A673 (cell line): ENCODE measurements around the gene HSD11B1L. TPM values are rescaled to one million over a fixed set of nuclear protein-coding genes. Genes with fewer than 3 reads are reported as not detected.

ENCODE experiments used
- BruUV-seq: library from RNA; stranded (reverse); fragments of 400-500 nt; replicated peaks from 2 replicates; lab custom pipeline; 2021; lab: Mats Ljungman, UMichigan
- CTCF ChIA-PET: fragments of 300-600 bp; sonication (Branson Sonifier 250); formaldehyde crosslinking; loops from one replicate; lab custom pipeline; 2022; ENCODE audit warnings: antibody characterized with exemption; lab: Charles Lee
- POLR2A ChIA-PET: fragments of 300-600 bp; sonication (Branson Sonifier 250); formaldehyde crosslinking; loops from one replicate; lab custom pipeline; 2022; ENCODE audit warnings: antibody characterized with exemption; ENCODE audit not compliant: low non-redundant PET; lab: Charles Lee
- DNase-seq: peaks from one replicate; pipeline ENCODE4 v3.0.0-alpha.2; 2015; ENCODE audit warnings: low spot score
- H3K27ac ChIP-seq: fragments of 200-600 bp; sonication (generic); 2 replicates; pipeline ENCODE4 v1.5.1; 2016; ENCODE audit warnings: mixed run types, low read depth, mild to moderate bottlenecking, mixed read lengths, antibody characterized with exemption, low read length; ENCODE audit not compliant: poor library complexity, severe bottlenecking
- H3K27me3 ChIP-seq: fragments of 200-600 bp; sonication (generic); replicated peaks from 2 replicates; pipeline ENCODE4 v1.6.1; 2017; ENCODE audit warnings: mixed run types, low read depth, mild to moderate bottlenecking, mixed read lengths, antibody characterized with exemption, low read length; ENCODE audit not compliant: insufficient read depth, poor library complexity
- H3K36me3 ChIP-seq: fragments of 200-600 bp; sonication (generic); 2 replicates; pipeline ENCODE4 v1.6.1; 2016; ENCODE audit warnings: mixed run types, mild to moderate bottlenecking, mixed read lengths, antibody characterized with exemption, low read length; ENCODE audit not compliant: insufficient read depth, poor library complexity, severe bottlenecking
- H3K4me1 ChIP-seq: fragments of 200-600 bp; sonication (generic); 2 replicates; pipeline ENCODE4 v1.6.1; 2017; ENCODE audit warnings: mixed run types, mild to moderate bottlenecking, mixed read lengths, antibody characterized with exemption, low read length; ENCODE audit not compliant: insufficient read depth, poor library complexity, severe bottlenecking
- H3K4me3 ChIP-seq: fragments of 200-600 bp; sonication (generic); 2 replicates; pipeline ENCODE4 v1.5.1; 2016; ENCODE audit warnings: low read depth, mixed run types, mild to moderate bottlenecking, mixed read lengths, low read length; ENCODE audit not compliant: poor library complexity, severe bottlenecking
- H3K9me3 ChIP-seq: fragments of 200-600 bp; sonication (generic); 2 replicates; pipeline ENCODE4 v1.6.1; 2016; ENCODE audit warnings: mixed run types, low read depth, mild to moderate bottlenecking, mixed read lengths, antibody characterized with exemption, low read length; ENCODE audit not compliant: poor library complexity, severe bottlenecking
- CTCF ChIP-seq: fragments of 300-800, 200-600 bp; sonication (generic); conservative IDR thresholded peaks from 2 replicates; pipeline ENCODE4 v1.5.1; 2017; ENCODE audit warnings: low read depth, mild to moderate bottlenecking, antibody characterized with exemption, low read length, moderate library complexity, mixed read lengths
- EZH2 ChIP-seq: fragments of 200-600 bp; sonication (generic); IDR thresholded peaks from 2 replicates; pipeline ENCODE4 v1.6.1; 2017; ENCODE audit warnings: borderline replicate concordance, low read depth, mild to moderate bottlenecking, mixed read lengths, antibody characterized with exemption, low read length; ENCODE audit not compliant: poor library complexity, severe bottlenecking
- intact Hi-C: fragments of 100-400 bp; cut with micrococcal nuclease; formaldehyde crosslinking; loops from one replicate; pipeline ENCODE4 v1.10.0; 2022; ENCODE audit not compliant: unreplicated experiment
- total RNA-seq: library from RNA; stranded (reverse); gene quantifications from 2 replicates; pipeline ENCODE4 v1.2.3, GENCODE V29; 2021

Gene HSD11B1L
- total RNA-seq, 1 experiment from 2014 or later = 5.7 TPM

- H3K9me3 ChIP-seq = no peaks in the 10 kb centered on the region
- H3K27ac ChIP-seq = no peak overlapping the region
- POLR2A ChIA-PET = no interaction called here
- TF ChIP-seq CTCF (no peak), EZH2 (no peak)
- peaks cover 8% of the 10 kb centered on the region for H3K4me1 ChIP-seq
- CTCF ChIA-PET = no interaction called here
- no peaks in the 10 kb centered on the region for H3K27me3 ChIP-seq
- peaks cover 89% of the 10 kb centered on the region for H3K36me3 ChIP-seq
- H3K4me3 ChIP-seq = no peak overlapping the region
- intact Hi-C loops = no loop called here
- no TSS peak for BruUV-seq
- no peak for DNase-seq
Observed at GRCh38 chr19:5696196-5697021, 15.6 kb downstream of the HSD11B1L start.

GRCh38 chr19:5697022-5697889 lies 16.4 kb downstream of the HSD11B1L start:
- no peak for TF ChIP-seq EZH2
- Histone ChIP-seq H3K4me1 (peaks cover under 1% of the 10 kb centered on the region), H3K27ac (no peak overlapping the region)

GRCh38 chr19:5697890-5698634 lies 17.2 kb downstream of the HSD11B1L start:
- intact Hi-C loops = no loop called here
- ChIA-PET CTCF (no interaction called here), POLR2A (no interaction called here)
- Histone ChIP-seq H3K4me1 (no peaks in the 10 kb centered on the region), H3K36me3 (peaks cover 73% of the 10 kb centered on the region), H3K9me3 (no peaks in the 10 kb centered on the region), H3K4me3 (no peak overlapping the region), H3K27ac (no peak overlapping the region), H3K27me3 (no peaks in the 10 kb centered on the region)
- DNase-seq = no peak
- no TSS peak for BruUV-seq
- TF ChIP-seq CTCF (no peak), EZH2 (no peak)

More at GRCh38 chr19:5697022-5697889, 16.4 kb downstream of the HSD11B1L start:
- CTCF ChIA-PET = no interaction called here
- Histone ChIP-seq H3K4me3 (no peak overlapping the region), H3K27me3 (no peaks in the 10 kb centered on the region), H3K9me3 (no peaks in the 10 kb centered on the region), H3K36me3 (peaks cover 80% of the 10 kb centered on the region)
- DNase-seq = no peak
- POLR2A ChIA-PET = no interaction called here
- BruUV-seq = no TSS peak
- intact Hi-C loops = no loop called here
